Chondrocyte (in vitro differentiated cells): ENCODE data around the gene QSER1. TPM values are rescaled to one million over a fixed set of nuclear protein-coding genes. Genes with fewer than 3 reads are reported as not detected.

ENCODE experiments used
- DNase-seq: peaks from one replicate; pipeline ENCODE4 v3.0.0; 2021; ENCODE audit warnings: mixed read lengths, low spot score
- H3K27ac Mint-ChIP-seq: one replicate; pipeline ENCODE4 v1.8.0; 2021; ENCODE audit warnings: mild to moderate bottlenecking, moderate library complexity, mixed read lengths; ENCODE audit not compliant: unreplicated experiment
- H3K27me3 Mint-ChIP-seq: 2 replicates; pipeline ENCODE4 v1.8.0; 2021; ENCODE audit warnings: low read depth, mixed read lengths
- H3K36me3 Mint-ChIP-seq: 2 replicates; pipeline ENCODE4 v1.8.0; 2021; ENCODE audit warnings: low read depth, mixed read lengths
- H3K4me1 Mint-ChIP-seq: 2 replicates; pipeline ENCODE4 v1.8.0; 2021; ENCODE audit warnings: low read depth, mild to moderate bottlenecking, mixed read lengths
- H3K4me3 Mint-ChIP-seq: one replicate; pipeline ENCODE4 v1.8.0; 2021; ENCODE audit warnings: mild to moderate bottlenecking, moderate library complexity, mixed read lengths; ENCODE audit not compliant: unreplicated experiment
- H3K9me3 Mint-ChIP-seq: 2 replicates; pipeline ENCODE4 v1.8.0; 2021; ENCODE audit warnings: low read depth, mixed read lengths
- total RNA-seq: library from RNA; stranded (reverse); gene quantifications from 3 replicates; pipeline ENCODE4 v1.2.1, GENCODE V29; 2021
- TF ChIP-seq, protein P1 (sequence below): fragments of 200-600 bp; sonication (generic); IDR thresholded peaks from 2 replicates; pipeline ENCODE4 v1.5.0; 2021; ENCODE audit warnings: antibody characterized with exemption, mild to moderate bottlenecking, moderate library complexity

The QSER1 gene
- total RNA-seq, 1 donor from 2014 or later = 19.9 TPM

GRCh38 chr11:32870676-32871075, 21.9 kb upstream of the QSER1 start:
- peaks cover 5% of the 10 kb centered on the region for H3K36me3 Mint-ChIP-seq
- no peak overlapping the region for H3K27ac Mint-ChIP-seq
- H3K4me1 Mint-ChIP-seq = no peaks in the 10 kb centered on the region
- DNase-seq = no peak
- H3K9me3 Mint-ChIP-seq = peaks cover 18% of the 10 kb centered on the region
- TF ChIP-seq, protein P1, sequence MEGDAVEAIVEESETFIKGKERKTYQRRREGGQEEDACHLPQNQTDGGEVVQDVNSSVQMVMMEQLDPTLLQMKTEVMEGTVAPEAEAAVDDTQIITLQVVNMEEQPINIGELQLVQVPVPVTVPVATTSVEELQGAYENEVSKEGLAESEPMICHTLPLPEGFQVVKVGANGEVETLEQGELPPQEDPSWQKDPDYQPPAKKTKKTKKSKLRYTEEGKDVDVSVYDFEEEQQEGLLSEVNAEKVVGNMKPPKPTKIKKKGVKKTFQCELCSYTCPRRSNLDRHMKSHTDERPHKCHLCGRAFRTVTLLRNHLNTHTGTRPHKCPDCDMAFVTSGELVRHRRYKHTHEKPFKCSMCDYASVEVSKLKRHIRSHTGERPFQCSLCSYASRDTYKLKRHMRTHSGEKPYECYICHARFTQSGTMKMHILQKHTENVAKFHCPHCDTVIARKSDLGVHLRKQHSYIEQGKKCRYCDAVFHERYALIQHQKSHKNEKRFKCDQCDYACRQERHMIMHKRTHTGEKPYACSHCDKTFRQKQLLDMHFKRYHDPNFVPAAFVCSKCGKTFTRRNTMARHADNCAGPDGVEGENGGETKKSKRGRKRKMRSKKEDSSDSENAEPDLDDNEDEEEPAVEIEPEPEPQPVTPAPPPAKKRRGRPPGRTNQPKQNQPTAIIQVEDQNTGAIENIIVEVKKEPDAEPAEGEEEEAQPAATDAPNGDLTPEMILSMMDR = peak; percentile 50
- H3K27me3 Mint-ChIP-seq = peaks cover 29% of the 10 kb centered on the region
- no peak overlapping the region for H3K4me3 Mint-ChIP-seq

GRCh38 chr11:32874132-32874531, 18.5 kb upstream of the QSER1 start:
- Mint-ChIP-seq H3K4me1 (no peaks in the 10 kb centered on the region), H3K27ac (no peak overlapping the region), H3K36me3 (peaks cover 2% of the 10 kb centered on the region), H3K27me3 (peaks cover 17% of the 10 kb centered on the region), H3K4me3 (no peak overlapping the region), H3K9me3 (peaks cover 12% of the 10 kb centered on the region)
- TF ChIP-seq, protein P1 = no peak
- no peak for DNase-seq

- H3K4me3 Mint-ChIP-seq = no peak overlapping the region
- TF ChIP-seq, protein P1 = no peak
- peaks cover 12% of the 10 kb centered on the region for H3K27me3 Mint-ChIP-seq
- DNase-seq = no peak
- H3K36me3 Mint-ChIP-seq = no peaks in the 10 kb centered on the region
- no peaks in the 10 kb centered on the region for H3K9me3 Mint-ChIP-seq
- H3K4me1 Mint-ChIP-seq = no peaks in the 10 kb centered on the region
- H3K27ac Mint-ChIP-seq = no peak overlapping the region
Measured at GRCh38 chr11:32881286-32881685, 11.3 kb upstream of the QSER1 start.

- TF ChIP-seq, protein P1 = no peak
- no peak for DNase-seq
- Mint-ChIP-seq H3K4me3 (no peak overlapping the region), H3K27ac (no peak overlapping the region), H3K9me3 (no peaks in the 10 kb centered on the region), H3K36me3 (no peaks in the 10 kb centered on the region), H3K27me3 (peaks cover 10% of the 10 kb centered on the region), H3K4me1 (no peaks in the 10 kb centered on the region)
Measured at GRCh38 chr11:32883421-32883820, 9.2 kb upstream of the QSER1 start.

GRCh38 chr11:32884023-32884422, 8.6 kb upstream of the QSER1 start:
- no peak overlapping the region for H3K27ac Mint-ChIP-seq

More at GRCh38 chr11:32884023-32884422, 8.6 kb upstream of the QSER1 start:
- peaks cover 10% of the 10 kb centered on the region for H3K27me3 Mint-ChIP-seq
- H3K36me3 Mint-ChIP-seq = no peaks in the 10 kb centered on the region
- H3K4me3 Mint-ChIP-seq = no peak overlapping the region
- TF ChIP-seq, protein P1 = no peak
- no peak for DNase-seq
- peaks cover 6% of the 10 kb centered on the region for H3K4me1 Mint-ChIP-seq
- no peaks in the 10 kb centered on the region for H3K9me3 Mint-ChIP-seq
